H1 (cell line): ENCODE results near the gene MPDZ. TPM values are rescaled to one million over a fixed set of nuclear protein-coding genes. Genes with fewer than 3 reads are reported as not detected.

ENCODE experiments used
- CTCF ChIA-PET: fragments of 300-600 bp; sonication (Branson Sonifier 250); formaldehyde crosslinking; loops from one replicate; lab custom pipeline; 2021; ENCODE audit not compliant: partially characterized antibody; lab: Charles Lee
- POLR2A ChIA-PET: fragments of 300-600 bp; sonication (Branson Sonifier 250); formaldehyde crosslinking; loops from one replicate; lab custom pipeline; 2021; ENCODE audit warnings: inconsistent platforms; ENCODE audit not compliant: partially characterized antibody; lab: Charles Lee
- DNase-seq, 2 experiments: peaks; one replicate each; pipeline versions ENCODE4 v3.0.0 to v3.0.0-alpha.2; 2010 to 2022; ENCODE audit warnings: low spot score in 2 of 2, low read depth in 1 of 2, mixed read lengths in 1 of 2
- FAIRE-seq: peaks from 2 replicates; lab custom pipeline; 2011; peaks lifted over from hg19 to GRCh38; lab: Jason Lieb, UNC
- H2AFZ ChIP-seq: 2 replicates; pipeline ENCODE4 v1.8.1; 2012; ENCODE audit warnings: low read length, inconsistent platforms
- H2AK5ac ChIP-seq: 2 replicates; pipeline ENCODE4 v1.6.1; 2013; ENCODE audit warnings: low read depth, low read length
- H2BK120ac ChIP-seq: replicated peaks from 2 replicates; pipeline ENCODE3; 2013; ENCODE audit warnings: low read depth, low read length, inconsistent platforms
- H2BK12ac ChIP-seq: 2 replicates; pipeline ENCODE4 v1.6.1; 2013; ENCODE audit warnings: low read depth, low read length
- H2BK15ac ChIP-seq: 2 replicates; pipeline ENCODE4 v1.6.1; 2013; ENCODE audit warnings: low read length
- H2BK20ac ChIP-seq: 2 replicates; pipeline ENCODE4 v1.6.1; 2013; ENCODE audit warnings: low read length
- H2BK5ac ChIP-seq: 2 replicates; pipeline ENCODE4 v1.6.1; 2013; ENCODE audit warnings: low read depth, low read length
- H3K14ac ChIP-seq: 2 replicates; pipeline ENCODE4 v1.6.1; 2013; ENCODE audit warnings: inconsistent platforms; ENCODE audit not compliant: insufficient read length
- H3K18ac ChIP-seq: 2 replicates; pipeline ENCODE4 v1.6.1; 2013; ENCODE audit warnings: low read length; ENCODE audit errors: extremely low read depth
- H3K23ac ChIP-seq: 2 replicates; pipeline ENCODE4 v1.6.1; 2013; ENCODE audit warnings: inconsistent platforms; ENCODE audit not compliant: insufficient read length
- H3K23me2 ChIP-seq: 2 replicates; pipeline ENCODE4 v1.6.1; 2013; ENCODE audit warnings: low read depth, low read length
- H3K27ac ChIP-seq: 2 replicates; pipeline ENCODE4 v1.6.1; 2011; ENCODE audit warnings: low read depth, low read length, inconsistent platforms
- H3K27me3 ChIP-seq, 4 experiments: replicated peaks in 1 of 4; 1 replicate in 1 of 4; 2 replicates in 3 of 4; pipeline versions ENCODE4 v1.6.1 to v1.8.1; 2011 to 2013; ENCODE audit warnings: low read length in 3 of 4, mild to moderate bottlenecking in 3 of 4, inconsistent platforms in 2 of 4, mixed read lengths in 2 of 4, moderate library complexity in 1 of 4; ENCODE audit not compliant: control insufficient read depth in 3 of 4, insufficient read depth in 3 of 4; ENCODE audit errors: extremely low read depth in 1 of 4
- H3K36me3 ChIP-seq, 4 experiments: 2 replicates each; pipeline versions ENCODE4 v1.6.1 to v1.8.1; 2011 to 2013; ENCODE audit warnings: mild to moderate bottlenecking in 4 of 4, low read length in 3 of 4, moderate library complexity in 2 of 4, control low read depth in 1 of 4, inconsistent platforms in 1 of 4; ENCODE audit not compliant: insufficient read depth in 4 of 4, control insufficient read depth in 2 of 4
- H3K4ac ChIP-seq: replicated peaks from 2 replicates; pipeline ENCODE3; 2013; ENCODE audit warnings: low read length, low read depth, mixed read lengths, inconsistent platforms; ENCODE audit not compliant: insufficient read length
- H3K4me1 ChIP-seq, 4 experiments: replicated peaks in 1 of 4; 1 replicate in 1 of 4; 2 replicates in 3 of 4; pipeline versions ENCODE4 v1.6.1 to v1.8.1; 2011 to 2013; ENCODE audit warnings: low read length in 3 of 4, inconsistent platforms in 2 of 4, mixed read lengths in 1 of 4; ENCODE audit not compliant: insufficient read depth in 4 of 4, control insufficient read depth in 3 of 4
- H3K4me2 ChIP-seq, 2 experiments: 2 replicates each; pipeline versions ENCODE4 v1.6.1 to v1.8.1; 2011 to 2013; ENCODE audit warnings: low read depth in 2 of 2, low read length in 2 of 2, control low read depth in 1 of 2, inconsistent platforms in 1 of 2, mild to moderate bottlenecking in 1 of 2; ENCODE audit not compliant: insufficient read depth in 1 of 2
- H3K4me3 ChIP-seq, 4 experiments: fragments of 200-600, 300-600 bp in 1 of 4; sonication (generic), shearing (Covaris generic), sonication (Bioruptor Twin) in 1 of 4; 2 replicates each; pipeline versions ENCODE4 v1.5.1 to v1.8.1; 2011 to 2016; ENCODE audit warnings: low read length in 4 of 4, low read depth in 3 of 4, control low read depth in 2 of 4, inconsistent platforms in 2 of 4, mild to moderate bottlenecking in 2 of 4, mixed read lengths in 1 of 4, moderate library complexity in 1 of 4; ENCODE audit not compliant: insufficient read depth in 2 of 4; ENCODE audit errors: extremely low read depth in 1 of 4
- H3K56ac ChIP-seq: replicated peaks from 2 replicates; pipeline ENCODE3; 2013; ENCODE audit warnings: low read depth, mild to moderate bottlenecking, mixed read lengths, low read length, inconsistent platforms; ENCODE audit not compliant: insufficient read length
- H3K79me1 ChIP-seq: 2 replicates; pipeline ENCODE4 v1.6.1; 2013; ENCODE audit warnings: low read depth, low read length, control low read depth
- H3K79me2 ChIP-seq, 2 experiments: 2 replicates each; pipeline versions ENCODE4 v1.6.1 to v1.8.1; 2012 to 2013; ENCODE audit warnings: low read length in 2 of 2, mild to moderate bottlenecking in 2 of 2, inconsistent platforms in 1 of 2; ENCODE audit not compliant: insufficient read depth in 2 of 2, control insufficient read depth in 1 of 2
- H3K9ac ChIP-seq, 4 experiments: replicated peaks in 1 of 4; 1 replicate in 1 of 4; 2 replicates in 3 of 4; pipeline versions ENCODE4 v1.6.1 to v1.8.1; 2011 to 2013; ENCODE audit warnings: low read depth in 3 of 4, low read length in 3 of 4, control low read depth in 2 of 4, mild to moderate bottlenecking in 2 of 4, moderate library complexity in 2 of 4, inconsistent platforms in 1 of 4; ENCODE audit errors: extremely low read depth in 1 of 4
- H3K9me3 ChIP-seq, 2 experiments: 2 replicates each; pipeline versions ENCODE4 v1.6.1 to v1.8.1; 2012 to 2013; ENCODE audit warnings: mild to moderate bottlenecking in 2 of 2, moderate library complexity in 2 of 2, control low read depth in 1 of 2, inconsistent platforms in 1 of 2, low read depth in 1 of 2, low read length in 1 of 2, mixed read lengths in 1 of 2; ENCODE audit not compliant: insufficient read depth in 2 of 2
- H4K20me1 ChIP-seq, 2 experiments: replicated peaks in 1 of 2; 2 replicates each; pipeline versions ENCODE3 to v1.8.1; 2011 to 2013; ENCODE audit warnings: inconsistent platforms in 2 of 2, low read length in 2 of 2, mild to moderate bottlenecking in 1 of 2; ENCODE audit not compliant: insufficient read depth in 2 of 2, control insufficient read depth in 1 of 2
- H4K5ac ChIP-seq: 2 replicates; pipeline ENCODE4 v1.6.1; 2013; ENCODE audit warnings: low read length, low read depth, mixed read lengths, inconsistent platforms; ENCODE audit not compliant: insufficient read length
- H4K8ac ChIP-seq: 2 replicates; pipeline ENCODE4 v1.8.0; 2013; ENCODE audit warnings: mild to moderate bottlenecking, moderate library complexity, low read length, inconsistent platforms; ENCODE audit not compliant: insufficient read depth; ENCODE audit errors: extremely low read depth
- H4K91ac ChIP-seq: replicated peaks from 2 replicates; pipeline ENCODE3; 2013; ENCODE audit warnings: low read length, mixed read lengths, inconsistent platforms; ENCODE audit not compliant: insufficient read length
- BACH1 ChIP-seq: IDR thresholded peaks from 2 replicates; pipeline ENCODE4 v1.6.1; 2012; ENCODE audit warnings: low read length, improper control_type of control experiment
- EGR1 ChIP-seq: IDR thresholded peaks from 2 replicates; pipeline ENCODE4 v1.6.1; 2011; ENCODE audit warnings: low read depth, low read length, borderline replicate concordance
- JUN ChIP-seq: IDR thresholded peaks from 2 replicates; pipeline ENCODE4 v1.6.1; 2011; ENCODE audit warnings: low read depth, mild to moderate bottlenecking, improper control_type of control experiment, low read length
- JUND ChIP-seq: IDR thresholded peaks from 2 replicates; pipeline ENCODE4 v1.6.1; 2011; ENCODE audit warnings: mild to moderate bottlenecking, improper control_type of control experiment, low read length
- MAX ChIP-seq: IDR thresholded peaks from 2 replicates; pipeline ENCODE4 v1.6.1; 2012; ENCODE audit warnings: inconsistent platforms
- RNF2 ChIP-seq: fragments of 200-900, 300-1000 bp; sonication (generic); IDR thresholded peaks from 2 replicates; pipeline ENCODE4 v1.7.1; 2016; ENCODE audit warnings: borderline replicate concordance, low read depth, mild to moderate bottlenecking, antibody characterized with exemption, low read length; ENCODE audit not compliant: poor library complexity, severe bottlenecking; ENCODE audit errors: missing control alignments
- WGBS, 2 experiments: shearing (Covaris generic) in 1 of 2; methylation state at CpG; one replicate each; pipeline versions ENCODE4 v1.1.6 to v1.1.7; 2013 to 2015; ENCODE audit warnings: low lambda C conversion rate in 2 of 2, mixed read lengths in 2 of 2, inconsistent platforms in 1 of 2, low coverage in 1 of 2, missing lambda C conversion rate in 1 of 2; ENCODE audit not compliant: insufficient replicate concordance in 2 of 2, insufficient coverage in 1 of 2, insufficient read length in 1 of 2; ENCODE audit errors: extremely low coverage in 1 of 2, missing lambda C conversion rate in 1 of 2; 5-methylcytosine and 5-hydroxymethylcytosine counted together
- polyA plus RNA-seq, 7 experiments: library from polyadenylated mRNA; depleted of rRNA in 3 of 7; stranded (reverse) in 5 of 7; unstranded in 2 of 7; fragments of >200 nt in 5 of 7; fragments of 200-250 nt in 2 of 7; gene quantifications; 1 replicate in 5 of 7; 2 replicates in 1 of 7; 4 replicates in 1 of 7; pipeline versions ENCODE4 v1.2.1 to v1.2.3, GENCODE V29; 2011 to 2013; ENCODE audit warnings: missing spikeins in 2 of 7, mixed read lengths in 2 of 7
- total RNA-seq: library from RNA; stranded (reverse); fragmentation: NEBNext Ultra II Directional; extraction: Animal tissue kit (Norgen Biotek cat#: 25700); gene quantifications from 2 replicates; pipeline ENCODE4 v1.2.1, GENCODE V29; 2021

The MPDZ gene
- total and polyA plus RNA-seq, 2 of the 8 experiments (the other 6 are each of a cell fraction or from before 2014, with no cell fraction given) = 14.6 to 39.4 TPM

GRCh38 chr9:13139641-13140171, 139.8 kb downstream of the MPDZ start:
- Histone ChIP-seq H3K27me3 (no peaks in the 10 kb centered on the region), H3K4me2 (no peak overlapping the region; a peak in 1 of 4 replicates), H3K4ac (no peak overlapping the region), H3K14ac (no peak overlapping the region), H2BK120ac (no peak overlapping the region), H2BK12ac (no peak overlapping the region), H3K18ac (no peak overlapping the region), H4K91ac (no peak overlapping the region), H2AK5ac (no peak overlapping the region), H2BK5ac (no peak overlapping the region), H3K23me2 (no peaks in the 10 kb centered on the region), H3K23ac (no peak overlapping the region), H3K56ac (no peak overlapping the region), H2BK20ac (no peak overlapping the region), H3K9ac (no peak overlapping the region), H2BK15ac (no peak overlapping the region), H4K20me1 (no peaks in the 10 kb centered on the region), H3K9me3 (no peaks in the 10 kb centered on the region), H3K36me3 (peaks cover 6 to 26% (median 11%) of the 10 kb centered on the region in 4 experiments; a peak in 7 of 8 replicates), H3K79me1 (no peaks in the 10 kb centered on the region), H2AFZ (no peak overlapping the region), H3K79me2 (no peaks in the 10 kb centered on the region), H4K8ac (no peak overlapping the region), H3K27ac (no peak overlapping the region), H4K5ac (no peak overlapping the region), H3K4me1 (peaks cover 0 to 11% (median 6%) of the 10 kb centered on the region in 4 experiments; a peak in 4 of 7 replicates), H3K4me3 (no peak overlapping the region)
- POLR2A ChIA-PET = no interaction called here
- CTCF ChIA-PET = interaction anchor here (0.6 to 1.5 kb wide), 4 partner anchors 11 to 441 kb away, joined by 3 read pairs; no protein-coding TSS in a partner anchor
- FAIRE-seq = no peak
- no peak for DNase-seq
- 80% methylated on average over 2 of the region's 2 CpGs; no CpG with 5 or more reads in 1 of the 2 experiments for WGBS, 2 experiments
- TF ChIP-seq BACH1 (no peak), RNF2 (no peak), MAX (no peak), JUND (no peak; the same call in 1 of the 2 replicates), JUN (no peak), EGR1 (no peak)
- TF ChIP-seq, all 59 proteins: peak for 0
